RPMI8226 (cell line): ENCODE results near the gene C13orf42.

Experiments used
- DNase-seq: peaks from one replicate; pipeline ENCODE4 v3.0.0-alpha.2; 2015

C13orf42 gene

DNA sequence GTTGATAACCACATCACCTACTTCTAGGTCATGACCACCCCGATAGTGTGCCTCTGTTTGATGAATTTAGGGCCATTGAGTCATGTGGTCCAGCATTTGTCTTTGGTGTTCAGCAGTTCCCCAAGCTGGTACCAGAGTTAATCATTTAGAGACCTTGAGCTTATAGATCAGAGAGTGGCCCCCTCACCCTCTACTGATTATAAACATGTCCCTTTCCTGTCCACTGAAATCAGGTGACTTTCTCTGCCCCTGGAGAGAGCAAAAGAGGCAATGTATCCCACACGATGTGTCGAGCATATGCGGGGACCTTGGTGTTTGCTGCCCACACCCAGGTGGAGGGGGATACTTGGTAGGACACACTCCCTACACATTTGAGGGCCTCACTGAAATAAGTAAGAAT lies 46.3 kb downstream of the C13orf42 start:
- no peak for DNase-seq

GRCh38 chr13:51063909-51064308 lies 47.2 kb downstream of the C13orf42 start:
- DNase-seq: no peak

DNA sequence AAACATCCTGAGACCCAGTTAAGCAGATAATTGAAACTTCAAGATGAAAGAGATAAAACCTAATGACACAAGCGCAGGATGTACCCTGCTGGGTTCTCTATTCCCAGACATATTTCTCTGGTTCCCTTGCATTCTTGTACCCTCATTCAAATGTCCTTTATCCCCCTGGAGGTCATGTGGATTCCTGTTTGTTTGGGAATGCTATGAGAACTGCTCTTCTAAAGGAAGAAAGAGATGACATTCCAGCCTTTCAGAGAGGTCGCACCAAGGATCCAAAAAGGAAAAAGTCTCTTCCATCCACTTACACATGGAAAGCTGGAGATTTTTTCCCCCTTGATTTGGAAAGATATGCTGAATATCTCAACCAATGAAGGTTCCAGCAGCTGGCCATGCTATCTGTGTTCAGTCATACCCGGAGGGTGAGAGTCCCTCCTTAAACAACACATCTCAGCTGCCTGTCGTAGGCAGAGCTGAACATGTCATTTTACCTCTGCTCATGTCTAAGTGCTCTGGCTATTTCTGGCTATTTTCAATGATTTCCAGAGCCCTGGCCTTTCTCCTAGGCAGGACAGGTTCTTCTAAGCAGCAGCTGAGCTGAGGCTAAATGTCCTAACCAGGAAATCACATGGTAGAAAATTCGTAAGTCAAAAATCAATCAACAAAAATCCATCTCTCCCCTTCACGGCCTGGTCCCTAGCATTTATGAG lies 52.5 kb downstream of the C13orf42 start:
- no peak for DNase-seq

DNA sequence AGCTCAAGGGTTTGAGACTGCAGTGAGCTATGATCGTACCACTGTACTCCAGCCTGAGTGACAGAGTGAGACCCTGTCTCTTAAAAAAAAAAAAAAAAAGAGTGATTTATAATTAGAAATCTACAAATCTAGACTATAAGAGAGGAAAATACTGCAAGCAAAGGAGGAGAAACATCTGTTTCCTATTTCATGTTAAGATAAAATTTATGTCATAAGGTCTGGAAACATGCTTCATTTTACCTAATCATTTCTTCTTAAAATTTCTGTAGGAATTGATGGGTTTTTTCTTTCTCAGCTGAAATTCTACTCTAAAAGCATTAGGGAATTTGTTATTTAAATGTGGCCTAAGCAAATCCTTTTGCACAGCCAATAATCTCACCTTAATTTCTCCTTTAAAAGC lies 53.2 kb downstream of the C13orf42 start:
- DNase-seq: no peak

DNA sequence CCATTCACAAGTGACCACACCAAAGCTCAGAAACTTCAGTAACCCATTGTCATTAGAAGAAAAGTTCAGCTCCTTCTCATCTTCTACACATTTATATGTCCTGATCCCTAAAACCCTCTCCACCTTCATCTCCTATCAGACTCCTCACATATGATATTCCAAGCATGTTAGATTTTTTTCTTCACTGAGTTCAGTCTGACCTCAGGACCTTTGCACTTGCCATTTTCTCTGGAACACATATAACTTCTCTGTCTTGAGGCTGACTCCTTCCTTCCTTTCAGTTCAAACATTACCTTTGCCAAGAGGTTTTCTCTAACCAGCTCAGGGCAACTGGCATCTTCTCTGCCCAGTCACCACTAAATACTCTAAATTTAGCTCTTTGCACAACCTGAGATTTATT lies 54.1 kb downstream of the C13orf42 start:
- DNase-seq: no peak

GRCh38 chr13:51052581-51052980 lies 58.5 kb downstream of the C13orf42 start:
- no peak for DNase-seq

DNA sequence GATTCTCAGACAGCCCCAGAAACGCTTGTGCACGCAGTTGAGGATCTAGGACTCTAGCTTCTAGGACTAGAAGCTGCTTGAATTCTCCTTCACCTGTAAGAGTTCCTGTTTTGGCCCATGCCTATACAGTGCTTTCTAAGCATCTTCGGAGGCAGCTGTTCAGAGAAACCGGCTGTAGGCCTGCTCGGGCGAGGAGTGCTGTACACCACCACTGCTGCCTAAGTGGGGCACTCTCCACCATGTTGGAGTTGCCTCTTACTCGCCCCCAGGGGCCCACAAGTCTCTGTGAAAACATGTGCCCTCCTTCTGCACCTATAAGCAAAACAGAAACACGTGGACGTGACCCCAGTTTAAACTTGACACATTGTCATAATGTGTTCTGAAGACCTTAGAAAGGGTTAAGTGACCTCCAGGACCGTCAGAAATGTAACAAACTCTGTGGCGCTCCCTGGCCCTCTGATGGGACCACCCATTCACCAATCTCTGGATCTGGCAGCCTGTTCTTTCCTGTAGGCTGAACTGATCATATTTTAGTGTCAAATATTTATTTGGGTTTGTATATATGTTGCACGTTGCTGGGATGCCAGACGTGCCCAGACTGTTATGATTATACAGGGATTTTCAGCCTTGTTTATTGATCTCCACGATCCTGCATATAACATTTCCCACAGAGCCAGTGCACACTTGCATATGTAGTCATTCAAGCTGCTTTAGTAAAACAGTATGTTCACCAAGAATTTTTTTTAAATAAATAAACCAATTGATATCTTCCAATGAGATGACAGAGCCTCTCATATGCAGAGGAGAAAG lies 60.8 kb downstream of the C13orf42 start:
- DNase-seq: no peak

- DNase-seq: no peak
These were observed 62.5 kb downstream of the C13orf42 start for GRCh38 chr13:51048616-51049015.

DNA sequence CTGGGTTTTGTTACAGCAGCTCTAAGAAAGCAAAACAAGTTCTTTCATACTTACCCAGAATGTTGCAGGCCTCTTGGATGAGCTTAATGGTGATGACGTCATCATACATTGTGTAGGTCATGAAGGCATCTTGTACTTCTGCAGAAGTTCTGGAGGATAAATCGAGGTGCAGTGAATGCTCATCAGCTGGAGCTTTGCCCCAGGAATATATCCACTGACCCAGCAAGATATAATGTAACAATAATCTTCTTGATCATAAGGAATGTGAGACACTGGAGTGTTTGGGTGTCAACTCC lies 63.0 kb downstream of the C13orf42 start:
- no peak for DNase-seq

GRCh38 chr13:51047434-51048165 lies 63.5 kb downstream of the C13orf42 start:
- no peak for DNase-seq

- DNase-seq: no peak
These were observed 65.6 kb downstream of the C13orf42 start for GRCh38 chr13:51045451-51045850.

GRCh38 chr13:51044023-51044665 lies 66.9 kb downstream of the C13orf42 start:
- DNase-seq: no peak

GRCh38 chr13:51043310-51043709 lies 67.8 kb downstream of the C13orf42 start:
- DNase-seq: no peak

DNA sequence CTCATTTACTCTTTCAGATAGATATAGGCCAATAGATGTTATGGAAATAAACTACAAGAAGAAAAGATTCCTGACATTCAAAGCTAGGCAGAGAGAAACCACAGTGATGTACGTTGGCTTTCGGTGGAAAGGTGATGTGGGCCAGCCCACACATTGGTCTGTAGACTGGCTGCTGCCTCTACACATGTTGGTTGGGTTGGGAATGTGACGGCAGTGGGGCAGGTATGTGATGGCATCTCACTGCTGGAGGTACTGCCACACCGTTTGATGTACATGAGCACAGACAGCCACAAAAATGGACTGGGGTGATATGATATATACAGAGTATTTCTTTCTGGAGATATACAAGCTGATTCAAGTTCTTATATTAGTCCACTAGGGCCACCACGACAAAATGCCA lies 69.4 kb downstream of the C13orf42 start:
- DNase-seq: no peak

GRCh38 chr13:51041126-51041525 lies 69.9 kb downstream of the C13orf42 start:
- DNase-seq: no peak

GRCh38 chr13:51040431-51040830 lies 70.6 kb downstream of the C13orf42 start:
- DNase-seq: no peak

GRCh38 chr13:51036418-51036817 lies 74.7 kb downstream of the C13orf42 start:
- no peak for DNase-seq

GRCh38 chr13:51035978-51036377 lies 75.1 kb downstream of the C13orf42 start:
- no peak for DNase-seq

GRCh38 chr13:51035469-51035868 lies 75.6 kb downstream of the C13orf42 start:
- no peak for DNase-seq

DNA sequence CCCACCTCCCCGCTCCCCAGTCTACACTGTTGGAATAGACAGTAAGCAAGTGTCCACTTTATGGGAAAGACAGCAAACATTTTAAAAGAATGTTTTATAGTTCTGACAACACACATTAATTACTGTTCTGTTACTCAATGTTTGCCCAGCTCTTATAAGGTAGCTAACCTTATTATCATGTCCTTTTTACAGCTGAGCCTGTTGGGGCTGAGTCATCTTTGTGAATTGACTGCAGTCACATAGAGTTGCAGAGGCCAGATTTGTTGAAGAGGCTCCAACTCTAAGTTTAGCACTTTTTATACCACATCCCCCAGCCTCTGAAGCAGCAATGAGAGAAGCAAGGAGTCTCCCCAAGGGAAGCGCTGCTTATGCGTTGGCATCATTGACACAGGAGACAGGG lies 76.2 kb downstream of the C13orf42 start:
- no peak for DNase-seq

- DNase-seq: no peak
These were observed 77.5 kb downstream of the C13orf42 start for GRCh38 chr13:51033421-51034185.

DNA sequence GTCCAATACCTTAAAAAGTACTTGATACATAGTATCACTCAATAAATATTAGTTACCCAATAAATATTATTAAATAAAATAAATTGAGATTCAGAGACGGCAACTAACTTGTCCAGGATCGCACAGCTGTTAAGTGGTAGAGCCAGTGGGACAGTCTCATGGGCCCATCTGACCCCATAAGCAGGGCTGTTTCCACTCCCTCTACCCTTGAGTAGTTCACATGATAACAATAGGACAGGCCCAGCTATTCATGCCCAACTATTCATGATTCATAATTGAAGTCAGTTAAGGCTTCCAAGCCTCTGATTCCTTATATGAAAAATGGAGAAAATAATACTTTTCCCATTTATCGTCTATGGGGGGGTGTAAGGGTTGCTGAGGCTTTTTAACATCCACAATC lies 78.2 kb downstream of the C13orf42 start:
- DNase-seq: no peak
